HG03135 (cell line): ENCODE measurements around the gene ATG12.
"Not testable (repeated sequence)": the region's sequence is repeated elsewhere in the genome, so short reads cannot be mapped to it uniquely, and the experiment has no call there.

Experiments
- ATAC-seq: cut with Tn5 transposase; IDR thresholded peaks from one replicate; pipeline ENCODE4 v1.9.1; 2021; ENCODE audit warnings: mild to moderate bottlenecking, moderate library complexity; ENCODE audit not compliant: unreplicated experiment

ATG12 gene

DNA sequence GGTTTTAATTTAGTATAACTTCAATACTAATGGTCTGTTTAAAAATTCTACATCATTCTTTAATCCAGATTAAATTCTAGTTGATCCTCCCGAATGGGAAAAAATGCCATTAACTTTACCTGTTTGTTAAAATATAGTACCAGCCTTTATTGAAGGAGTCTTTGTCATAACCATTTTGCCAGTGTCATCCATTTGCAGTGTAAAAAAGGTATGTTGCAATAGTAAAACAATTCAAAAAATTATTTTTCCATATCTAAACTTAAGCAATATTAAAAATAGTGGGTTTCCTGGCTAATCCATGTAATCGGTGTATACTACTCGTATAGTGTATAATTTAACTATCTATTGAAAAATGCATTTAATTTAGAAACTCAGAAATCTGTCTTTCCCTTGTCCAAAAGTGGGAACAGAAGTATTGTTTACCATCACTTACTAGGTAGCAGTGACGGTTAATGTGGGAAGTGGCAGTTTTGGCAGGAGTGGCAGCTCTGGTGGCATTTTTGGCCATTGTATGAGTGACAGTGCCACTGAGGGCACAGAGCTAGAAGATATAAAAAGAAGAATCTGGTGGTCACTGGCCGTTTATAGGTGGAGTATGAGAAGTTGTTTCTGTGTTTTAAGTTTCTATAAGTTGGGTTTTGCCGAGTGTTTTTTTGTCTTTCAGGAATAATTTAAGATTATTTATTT is 2.2 kb upstream of the ATG12 start:
- ATAC-seq, result no peak

- no peak for ATAC-seq
Observed at GRCh38 chr5:115842952-115843351, 1.6 kb upstream of the ATG12 start.

- ATAC-seq, result peak; percentile 28
Observed at GRCh38 chr5:115842089-115842935, 947 bp upstream of the ATG12 start.

DNA sequence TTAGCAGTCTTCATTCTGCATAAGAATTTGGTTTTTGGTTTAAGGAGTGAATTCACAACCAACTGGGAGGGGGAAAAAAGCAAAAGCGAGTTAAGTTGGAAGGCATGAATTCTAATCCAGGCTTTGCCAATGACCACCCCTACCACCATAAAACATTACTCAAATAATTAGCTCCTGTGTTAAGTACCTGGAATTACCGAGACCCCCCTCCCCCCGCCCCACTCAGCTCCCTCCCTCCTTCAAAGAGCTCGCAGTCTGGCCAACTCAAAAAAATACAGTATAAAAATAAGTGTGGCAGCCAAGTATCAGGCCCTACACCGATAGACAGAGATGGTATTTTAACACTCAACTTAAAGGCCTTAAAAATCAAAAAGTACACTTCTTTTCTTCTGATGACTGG is 492 bp downstream of the ATG12 start:
- no peak for ATAC-seq

DNA sequence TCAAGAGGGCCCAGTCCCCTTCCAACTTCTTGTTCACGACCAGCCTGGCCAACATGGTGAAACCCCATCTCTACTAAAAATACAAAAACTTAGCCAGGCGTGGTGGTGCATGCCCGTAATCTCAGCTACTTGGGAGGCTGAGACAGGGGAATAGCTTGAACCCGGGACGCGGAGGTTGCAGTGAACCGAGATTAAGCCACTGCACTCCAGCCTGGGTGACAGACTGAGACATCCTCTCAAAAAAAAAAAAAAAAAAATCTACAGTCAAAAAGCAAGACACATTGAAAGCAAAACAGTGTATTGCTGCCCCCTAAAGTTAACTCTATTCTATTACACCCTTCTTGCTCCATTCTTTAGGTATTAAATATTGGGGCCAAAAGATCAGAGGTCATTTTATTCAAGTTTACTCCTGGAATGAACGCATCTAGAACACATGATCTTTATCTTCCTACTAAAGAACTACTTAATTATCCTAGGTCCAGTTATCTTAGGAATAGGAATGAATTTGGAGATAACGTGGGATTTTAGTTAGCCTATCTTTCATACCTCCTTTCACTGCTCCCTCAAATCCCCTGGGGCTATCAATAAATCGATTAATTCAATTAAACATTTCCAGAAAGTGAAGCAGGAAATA is 2.4 kb downstream of the ATG12 start:
- peak; percentile 18 for ATAC-seq

DNA sequence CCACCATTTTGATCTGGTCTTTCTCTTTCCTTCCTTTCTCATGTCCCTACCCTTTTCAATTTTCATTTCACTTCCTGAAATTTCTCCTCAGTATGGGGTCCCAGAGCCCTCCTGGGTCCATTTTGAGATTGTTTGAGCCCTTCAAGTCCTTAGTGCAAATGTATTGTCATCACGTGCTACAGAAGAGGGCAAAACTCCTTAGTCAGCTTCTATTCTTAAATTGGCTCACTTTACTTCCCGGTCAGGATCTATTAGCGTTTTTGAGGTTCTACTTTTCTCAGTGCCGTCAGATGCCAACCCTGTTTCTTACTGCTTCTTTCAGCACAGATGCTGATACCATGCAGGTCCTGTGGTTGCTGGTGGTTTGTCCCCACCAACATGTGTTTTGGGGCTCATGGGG is 5.9 kb downstream of the ATG12 start:
- ATAC-seq, result no peak

DNA sequence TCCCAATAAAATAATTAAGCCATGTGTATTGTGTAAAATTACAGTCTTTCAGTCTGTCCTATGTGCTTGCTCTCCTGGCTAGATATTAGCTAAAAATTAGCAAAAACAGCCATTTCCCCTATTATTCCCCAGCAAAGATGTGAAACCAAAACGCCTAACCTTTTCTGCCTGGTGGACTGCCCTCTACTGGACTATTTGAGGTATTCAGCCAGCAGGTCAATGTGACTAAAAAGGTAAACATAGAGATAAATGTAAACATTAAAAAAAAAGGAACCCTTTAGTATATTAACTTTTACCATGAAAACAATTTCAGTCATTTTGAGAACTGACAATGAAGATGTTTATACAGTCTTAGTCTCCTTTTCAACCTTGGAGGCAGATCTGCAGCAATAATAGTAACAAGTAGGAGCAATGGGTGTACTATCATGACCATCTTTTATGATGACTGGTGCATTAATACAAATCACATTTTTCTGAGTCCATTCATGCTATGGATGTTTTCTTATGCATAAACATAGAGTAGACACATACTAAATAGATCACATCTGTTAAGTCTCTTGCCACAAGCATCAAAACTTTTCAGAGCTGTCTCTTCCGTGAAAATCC is 10.1 kb downstream of the ATG12 start:
- peak; percentile 72 for ATAC-seq

- ATAC-seq, result no peak
Observed at GRCh38 chr5:115829913-115830312, 11.5 kb downstream of the ATG12 start.

DNA sequence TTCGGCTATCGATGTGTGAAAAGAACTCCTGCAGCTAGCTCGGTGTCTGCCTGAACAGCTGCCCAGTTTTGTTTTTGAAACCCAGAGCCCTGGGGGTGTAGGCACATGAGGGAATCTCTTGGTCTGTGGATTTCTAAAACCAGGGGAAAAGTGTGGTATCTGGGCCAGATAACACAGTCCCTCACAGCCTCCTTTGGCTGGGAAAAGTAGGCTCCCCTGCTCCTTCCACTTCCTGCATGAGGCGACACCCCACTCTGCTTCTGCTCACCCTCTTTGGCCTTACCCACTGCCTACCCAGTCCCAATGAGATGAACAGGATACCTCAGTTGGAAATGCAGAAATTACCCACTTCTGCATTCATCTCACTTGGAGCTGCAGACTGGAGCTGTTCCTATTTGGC is 15.4 kb downstream of the ATG12 start:
- no peak for ATAC-seq

GRCh38 chr5:115824983-115825382 is 16.4 kb downstream of the ATG12 start:
- not testable (repeated sequence) for ATAC-seq

GRCh38 chr5:115820846-115821245 is 20.5 kb downstream of the ATG12 start:
- ATAC-seq, result no peak

- no peak for ATAC-seq
Observed at GRCh38 chr5:115818821-115819220, 22.5 kb downstream of the ATG12 start.

- ATAC-seq, result no peak
Observed at GRCh38 chr5:115817386-115817785, 24.0 kb downstream of the ATG12 start.

- no peak for ATAC-seq
Observed at GRCh38 chr5:115816226-115817081, 24.9 kb downstream of the ATG12 start, which contains the start of gene CDO1. CDO1 (minus strand) TSS chr5:115816659; CDS start chr5:115816397, 262 bp downstream.

- ATAC-seq, result no peak
Observed at GRCh38 chr5:115815693-115816225, 25.6 kb downstream of the ATG12 start.

- ATAC-seq, result no peak
Observed at GRCh38 chr5:115815006-115815692, 26.2 kb downstream of the ATG12 start.

GRCh38 chr5:115813719-115814118 is 27.6 kb downstream of the ATG12 start:
- ATAC-seq, result no peak

GRCh38 chr5:115812372-115812771 is 29.0 kb downstream of the ATG12 start:
- ATAC-seq, result no peak

- no peak for ATAC-seq
Observed at GRCh38 chr5:115811406-115811805, 30.0 kb downstream of the ATG12 start.

DNA sequence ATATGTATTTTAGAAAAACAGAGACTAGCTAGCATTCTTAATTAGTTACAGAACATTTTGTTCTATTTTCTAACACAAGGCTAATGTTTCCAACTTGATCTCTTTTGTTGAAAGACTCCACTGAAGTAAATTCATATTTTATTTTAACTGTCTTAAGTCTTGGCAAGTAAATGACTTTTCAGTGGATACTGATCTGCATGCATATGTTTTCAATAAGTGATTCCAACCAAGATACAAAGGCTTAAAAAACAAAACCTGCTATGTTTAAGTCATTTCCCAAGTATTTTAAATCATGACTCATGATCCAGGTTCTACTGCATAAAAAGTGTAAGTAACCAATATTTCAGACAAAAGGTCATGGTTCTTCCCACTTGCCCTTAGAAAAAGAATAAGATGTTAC is 30.6 kb downstream of the ATG12 start:
- no peak for ATAC-seq
